ENCODE measurements around the gene CABP4. TPM values are rescaled to one million over a fixed set of nuclear protein-coding genes. Genes with fewer than 3 reads are reported as not detected.

CABP4 gene
- total RNA-seq, 1 experiment from 2014 or later = not detected

Other genes with a start within 250 kb of the CABP4 start
- 15.2 and 16.3 TPM in 2 replicates for gene GRK2, start 188.9 kb upstream of the CABP4 start, total RNA-seq (2014; rRNA removed; shearing (Covaris generic))
- gene ANKRD13D, start 166.1 kb upstream of the CABP4 start, total RNA-seq (2014; rRNA removed; shearing (Covaris generic)) = 5.6 and 6.1 TPM in 2 replicates
- gene SSH3, start 151.8 kb upstream of the CABP4 start, total RNA-seq (2014; rRNA removed; shearing (Covaris generic)) = 6.5 and 8.5 TPM in 2 replicates
- gene POLD4, start 101.8 kb upstream of the CABP4 start, total RNA-seq (2014; rRNA removed; shearing (Covaris generic)) = 71.6 and 77.4 TPM in 2 replicates
- 7.0 and 8.3 TPM in 2 replicates for gene CLCF1, start 81.8 kb upstream of the CABP4 start, total RNA-seq (2014; rRNA removed; shearing (Covaris generic))
- 7.3 and 8.3 TPM in 2 replicates for gene RAD9A, start 63.4 kb upstream of the CABP4 start, total RNA-seq (2014; rRNA removed; shearing (Covaris generic))
- 212 and 231 TPM in 2 replicates for gene PPP1CA, start 53.5 kb upstream of the CABP4 start, total RNA-seq (2014; rRNA removed; shearing (Covaris generic))
- not detected in 2 replicates for gene TBC1D10C, start 51.3 kb upstream of the CABP4 start, total RNA-seq (2014; rRNA removed; shearing (Covaris generic))
- gene CARNS1, start 39.7 kb upstream of the CABP4 start, total RNA-seq (2014; rRNA removed; shearing (Covaris generic)) = not detected in 2 replicates
- 38.1 and 51.3 TPM in 2 replicates for gene RPS6KB2, start 26.9 kb upstream of the CABP4 start, total RNA-seq (2014; rRNA removed; shearing (Covaris generic))
- 0.41 and 4.0 TPM in 2 replicates for gene PTPRCAP, start 17.7 kb upstream of the CABP4 start, total RNA-seq (2014; rRNA removed; shearing (Covaris generic))
- 96.0 and 111 TPM in 2 replicates for gene CORO1B, start 11.9 kb upstream of the CABP4 start, total RNA-seq (2014; rRNA removed; shearing (Covaris generic))
- not detected in 2 replicates for gene GPR152, start 2.6 kb upstream of the CABP4 start, total RNA-seq (2014; rRNA removed; shearing (Covaris generic))
- 17.3 and 38.6 TPM in 2 replicates for gene TMEM134, start 13.9 kb downstream of the CABP4 start, total RNA-seq (2014; rRNA removed; shearing (Covaris generic))
- gene AIP, start 27.7 kb downstream of the CABP4 start, total RNA-seq (2014; rRNA removed; shearing (Covaris generic)) = 69.9 and 83.0 TPM in 2 replicates
- gene PITPNM1, start 50.0 kb downstream of the CABP4 start, total RNA-seq (2014; rRNA removed; shearing (Covaris generic)) = 13.7 and 16.6 TPM in 2 replicates
- 28.3 and 32.3 TPM in 2 replicates for gene CDK2AP2, start 52.8 kb downstream of the CABP4 start, total RNA-seq (2014; rRNA removed; shearing (Covaris generic))
- gene CABP2, start 68.1 kb downstream of the CABP4 start, total RNA-seq (2014; rRNA removed; shearing (Covaris generic)) = not detected in 2 replicates
- 2,091 and 2,096 TPM in 2 replicates for gene GSTP1, start 128.5 kb downstream of the CABP4 start, total RNA-seq (2014; rRNA removed; shearing (Covaris generic))
- 128 and 143 TPM in 2 replicates for gene NDUFV1, start 151.6 kb downstream of the CABP4 start, total RNA-seq (2014; rRNA removed; shearing (Covaris generic))
- gene NUDT8, start 174.6 kb downstream of the CABP4 start, total RNA-seq (2014; rRNA removed; shearing (Covaris generic)) = 12.4 and 15.7 TPM in 2 replicates
- gene TBX10, start 184.4 kb downstream of the CABP4 start, total RNA-seq (2014; rRNA removed; shearing (Covaris generic)) = not detected in 2 replicates
- gene ACY3, start 195.4 kb downstream of the CABP4 start, total RNA-seq (2014; rRNA removed; shearing (Covaris generic)) = 0.31 and 0.47 TPM in 2 replicates
- not detected in 2 replicates for gene ALDH3B2, start 219.3 kb downstream of the CABP4 start, total RNA-seq (2014; rRNA removed; shearing (Covaris generic))